RCC 7860 (cell line): ENCODE data around the gene LRRK2.
"Not testable (repeated sequence)": the region's sequence is repeated elsewhere in the genome, so short reads cannot be mapped to it uniquely, and the experiment has no call there.

Source experiments
- DNase-seq: peaks from one replicate; pipeline ENCODE4 v3.0.0-alpha.2; 2015; ENCODE audit warnings: low spot score
- FAIRE-seq: peaks from 2 replicates; lab custom pipeline; 2012; peaks lifted over from hg19 to GRCh38; lab: Jason Lieb, UNC

LRRK2 gene

GRCh38 chr12:40312982-40313576, 88.3 kb downstream of the LRRK2 start:
- DNase-seq (no peak), FAIRE-seq (peak; percentile 30)

DNA sequence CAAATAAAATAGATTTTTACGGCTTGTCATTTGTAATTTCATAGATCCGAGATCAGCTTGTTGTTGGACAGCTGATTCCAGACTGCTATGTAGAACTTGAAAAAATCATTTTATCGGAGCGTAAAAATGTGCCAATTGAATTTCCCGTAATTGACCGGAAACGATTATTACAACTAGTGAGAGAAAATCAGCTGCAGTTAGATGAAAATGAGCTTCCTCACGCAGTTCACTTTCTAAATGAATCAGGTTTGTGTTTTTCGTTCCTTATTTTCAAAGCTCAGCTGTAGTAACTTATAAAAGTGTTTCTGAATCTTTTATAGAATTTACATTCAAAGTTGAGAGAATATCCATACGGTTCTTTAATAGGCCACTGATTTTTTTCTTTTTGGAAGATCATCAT, 89.1 kb downstream of the LRRK2 start:
- FAIRE-seq (no peak), DNase-seq (no peak)

- DNase-seq (no peak), FAIRE-seq (no peak)
Measured at GRCh38 chr12:40314927-40315326, 90.1 kb downstream of the LRRK2 start.

- FAIRE-seq = no peak
- no peak for DNase-seq
Measured at GRCh38 chr12:40315375-40315774, 90.6 kb downstream of the LRRK2 start.

- DNase-seq = no peak
- no peak for FAIRE-seq
Measured at GRCh38 chr12:40324261-40324660, 99.5 kb downstream of the LRRK2 start.

DNA sequence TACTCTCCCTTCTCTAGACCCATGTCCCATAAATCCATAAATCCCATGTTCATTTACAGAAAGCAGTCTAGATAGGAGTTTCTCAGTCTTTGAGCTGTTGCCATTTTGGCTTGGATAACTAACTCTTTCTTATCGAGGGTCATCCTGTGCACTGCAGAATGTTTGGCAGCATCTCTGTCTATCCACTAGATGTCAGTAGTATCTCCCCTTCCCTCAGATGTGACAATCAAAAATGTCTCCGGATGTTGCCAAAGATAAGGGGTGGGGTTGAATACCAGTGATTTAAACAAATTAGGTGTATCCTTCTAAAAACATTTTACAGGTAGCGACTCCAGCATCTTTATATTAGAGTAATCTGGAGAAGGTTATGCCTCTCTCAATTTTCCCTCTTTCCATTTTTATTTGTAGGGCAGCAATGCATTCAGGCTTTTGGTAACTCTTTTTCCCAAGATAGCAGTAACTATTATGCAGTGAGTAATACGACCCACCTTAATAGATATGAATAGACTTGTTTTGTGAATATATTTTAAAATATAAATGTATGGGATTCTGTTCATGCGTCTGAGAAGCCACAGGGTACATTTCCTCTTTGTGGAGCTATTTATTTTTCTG, 100.7 kb downstream of the LRRK2 start:
- FAIRE-seq = peak; percentile 66
- peak; percentile 53 for DNase-seq

DNA sequence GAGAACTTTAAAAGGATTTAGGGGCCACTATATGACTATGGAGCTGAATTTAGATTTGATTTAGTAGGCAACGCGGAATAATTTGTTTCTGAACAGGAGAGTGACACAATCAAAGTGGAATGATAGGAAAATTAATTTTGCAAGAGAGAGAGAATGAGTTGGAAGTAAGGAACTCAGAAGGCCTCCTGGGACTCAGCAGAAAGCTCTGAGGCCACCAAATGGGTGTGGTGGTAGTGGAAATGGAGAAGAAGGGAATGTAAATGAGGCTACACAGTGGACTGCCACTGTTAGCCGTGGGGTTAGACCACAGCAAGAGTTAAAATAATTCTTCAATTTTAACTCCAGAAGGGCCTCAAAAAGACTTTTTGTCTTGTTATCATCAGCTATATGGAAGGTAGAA, 102.7 kb downstream of the LRRK2 start:
- FAIRE-seq = no peak
- no peak for DNase-seq

DNA sequence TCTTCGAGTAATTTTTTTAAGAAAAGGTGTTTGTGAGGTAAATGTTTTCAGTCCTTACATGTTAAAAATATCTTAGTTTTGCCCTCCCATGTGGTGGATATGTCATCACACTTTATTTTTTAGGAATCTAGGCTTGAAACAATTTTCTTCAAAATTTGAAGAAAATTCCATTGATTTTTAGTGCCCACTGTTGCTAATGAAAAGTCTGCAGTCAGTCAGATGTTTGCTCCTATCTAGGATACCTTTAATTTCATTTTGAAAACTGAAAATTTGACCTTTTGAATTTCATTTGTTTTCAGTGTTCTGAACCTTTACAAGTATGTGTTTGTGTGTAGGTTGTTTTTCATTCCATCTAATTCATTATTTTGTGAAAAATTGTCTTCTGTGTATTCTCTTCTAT, 105.4 kb downstream of the LRRK2 start:
- FAIRE-seq = no peak
- no peak for DNase-seq

DNA sequence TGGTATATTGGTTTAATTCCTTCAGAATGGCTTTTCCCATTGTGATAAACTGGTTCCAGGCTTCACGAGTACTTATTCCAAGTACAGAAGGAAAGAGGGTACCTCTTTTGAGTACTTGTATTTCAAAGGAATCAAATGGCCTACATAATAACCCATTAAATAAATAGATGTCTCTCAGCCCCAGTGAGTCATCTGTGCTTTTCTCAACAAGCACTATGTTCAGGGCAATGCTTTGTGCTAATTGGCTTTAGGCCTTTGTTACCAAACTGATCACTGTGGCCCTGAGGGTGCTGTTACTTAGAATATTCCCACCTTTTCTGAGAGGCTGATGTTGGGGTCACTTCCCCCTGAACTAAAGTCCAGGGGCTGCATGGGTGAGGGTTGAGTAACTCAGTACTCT, 107.1 kb downstream of the LRRK2 start:
- FAIRE-seq (no peak), DNase-seq (no peak)

GRCh38 chr12:40335991-40336390, 111.2 kb downstream of the LRRK2 start:
- DNase-seq (no peak), FAIRE-seq (no peak)

GRCh38 chr12:40336573-40337199, 111.9 kb downstream of the LRRK2 start:
- no peak for FAIRE-seq
- peak; percentile 10 for DNase-seq

DNA sequence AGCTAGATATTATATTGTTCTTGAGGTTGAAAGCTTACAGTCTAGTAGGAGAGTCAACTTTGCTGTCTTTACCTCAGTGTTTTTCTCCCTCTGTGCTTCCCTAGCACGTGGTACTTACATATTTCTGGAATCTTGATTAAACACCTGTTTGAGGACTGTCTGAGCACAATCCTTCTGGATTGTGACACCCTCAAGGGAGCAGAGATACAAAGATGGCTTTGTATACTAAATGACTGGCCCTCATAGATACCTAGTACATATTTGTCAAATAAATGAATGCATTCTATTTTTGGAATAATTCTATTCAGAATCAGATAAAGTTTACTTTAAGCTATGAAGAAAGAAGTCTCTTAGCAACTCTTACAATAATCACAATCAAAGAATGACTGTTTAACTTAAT, 113.3 kb downstream of the LRRK2 start:
- FAIRE-seq (no peak), DNase-seq (no peak)

GRCh38 chr12:40338621-40339020, 113.8 kb downstream of the LRRK2 start:
- DNase-seq (no peak), FAIRE-seq (no peak)

GRCh38 chr12:40342010-40342409, 117.2 kb downstream of the LRRK2 start:
- DNase-seq (no peak), FAIRE-seq (no peak)

DNA sequence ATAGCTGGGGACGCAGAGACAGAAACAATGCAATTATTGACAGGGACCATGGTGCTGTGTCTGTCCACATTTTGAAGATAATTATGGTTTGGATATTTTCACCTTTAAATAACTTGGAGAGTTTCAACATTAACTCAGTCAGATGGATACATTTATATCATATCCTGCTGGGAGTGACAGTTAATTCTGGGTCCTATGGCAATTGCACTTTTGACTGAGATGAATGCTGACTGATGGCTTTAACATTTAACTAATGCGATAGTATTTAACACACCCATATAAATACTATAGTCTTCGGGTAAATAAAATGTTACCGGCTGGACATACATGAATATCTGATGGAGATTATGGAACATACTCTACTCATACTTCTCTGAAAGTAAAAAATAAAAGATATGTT, 118.3 kb downstream of the LRRK2 start:
- FAIRE-seq (no peak), DNase-seq (no peak)

DNA sequence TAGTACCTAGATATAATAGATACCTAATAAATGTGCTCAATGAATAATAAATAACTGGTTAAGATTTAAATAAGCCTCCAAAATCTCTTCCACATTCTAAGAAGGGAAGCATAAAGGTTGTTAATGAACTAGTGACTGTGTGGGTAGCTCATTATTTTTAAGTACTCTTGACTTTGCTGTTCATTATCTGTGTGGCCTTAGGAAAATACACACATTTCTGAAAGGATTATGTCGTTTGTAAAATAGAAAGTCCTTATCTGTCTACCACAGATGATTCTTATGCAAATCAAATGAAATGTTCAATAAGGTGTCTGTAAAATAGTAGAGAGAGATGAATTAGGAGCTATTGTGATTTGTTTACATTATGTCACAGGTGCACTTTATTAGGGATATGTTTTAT, 119.5 kb downstream of the LRRK2 start:
- no peak for FAIRE-seq
- no peak for DNase-seq

GRCh38 chr12:40351976-40352375, 127.2 kb downstream of the LRRK2 start:
- no peak for FAIRE-seq

DNA sequence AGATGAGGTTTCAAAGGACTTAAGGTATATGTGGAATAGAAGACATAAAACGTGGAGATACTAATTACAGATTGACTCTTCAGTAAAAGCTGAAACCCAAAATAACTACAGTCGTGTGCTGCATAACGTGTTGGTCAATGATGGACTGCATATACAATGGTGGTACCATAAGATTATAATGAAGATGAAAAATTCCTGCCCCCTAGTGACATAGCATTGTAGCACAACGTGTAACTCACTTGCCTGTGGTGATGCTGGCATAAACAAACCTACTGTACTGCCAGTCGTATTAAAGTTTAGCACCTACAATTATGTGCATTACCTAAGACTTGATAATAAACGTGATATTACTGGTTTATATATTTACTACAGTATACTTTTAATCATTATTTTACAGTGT, 150.3 kb downstream of the LRRK2 start:
- DNase-seq = no peak
- FAIRE-seq = no peak

More at GRCh38 chr12:40351976-40352375, 127.2 kb downstream of the LRRK2 start:
- no peak for DNase-seq

DNA sequence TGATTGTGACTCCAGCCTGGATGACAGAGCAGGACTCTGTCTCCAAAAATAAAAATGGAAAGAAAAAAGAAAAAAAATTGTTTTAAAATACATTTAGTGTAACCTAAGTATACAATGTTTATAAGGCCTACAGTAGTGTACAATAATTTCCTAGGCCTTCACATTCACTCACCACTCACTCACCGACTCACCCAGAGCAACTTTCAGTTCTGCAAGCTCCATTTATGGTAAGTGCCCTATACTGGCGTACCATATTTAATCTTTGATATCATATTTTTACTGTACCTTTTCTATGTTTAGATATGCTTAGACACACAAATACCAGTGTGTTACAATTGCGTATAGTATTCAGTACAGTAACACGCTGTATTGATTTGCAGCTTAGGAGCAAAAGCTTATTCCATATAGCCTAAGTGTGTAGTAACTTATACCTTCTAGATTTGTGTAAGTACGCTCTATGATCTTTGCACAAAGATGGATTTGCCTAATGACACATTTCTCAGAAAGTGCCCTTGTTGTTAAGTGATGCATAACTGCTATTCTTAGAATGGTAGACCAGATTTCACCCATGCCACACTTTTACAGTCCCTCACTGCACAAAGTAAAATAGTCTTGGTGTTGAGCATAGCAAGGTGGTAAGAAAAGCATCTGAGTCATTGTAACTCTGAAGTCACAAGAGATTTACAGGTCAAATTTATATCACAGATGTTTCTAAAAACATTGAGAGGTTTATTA, 151.9 kb downstream of the LRRK2 start:
- FAIRE-seq = no peak
- DNase-seq = no peak

DNA sequence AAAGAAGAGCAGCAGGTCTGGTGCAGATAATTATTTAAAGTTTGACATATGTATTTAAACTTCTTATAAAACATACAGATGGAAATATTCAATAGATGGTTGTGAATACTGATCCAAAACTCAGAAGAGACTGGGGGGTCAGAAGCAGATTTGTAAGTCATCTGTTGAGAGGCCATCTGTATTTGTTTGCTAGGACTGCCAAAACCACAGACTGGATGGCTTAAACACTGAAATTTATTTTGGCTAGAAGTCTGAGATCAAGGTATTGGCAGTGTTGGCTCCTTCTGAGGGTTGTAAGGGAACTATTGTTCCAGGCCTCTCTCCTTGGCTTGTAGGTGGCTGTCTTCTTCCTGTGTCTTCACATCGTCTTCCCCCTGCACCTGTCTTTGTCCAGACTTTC, 153.9 kb downstream of the LRRK2 start:
- FAIRE-seq = no peak

DNA sequence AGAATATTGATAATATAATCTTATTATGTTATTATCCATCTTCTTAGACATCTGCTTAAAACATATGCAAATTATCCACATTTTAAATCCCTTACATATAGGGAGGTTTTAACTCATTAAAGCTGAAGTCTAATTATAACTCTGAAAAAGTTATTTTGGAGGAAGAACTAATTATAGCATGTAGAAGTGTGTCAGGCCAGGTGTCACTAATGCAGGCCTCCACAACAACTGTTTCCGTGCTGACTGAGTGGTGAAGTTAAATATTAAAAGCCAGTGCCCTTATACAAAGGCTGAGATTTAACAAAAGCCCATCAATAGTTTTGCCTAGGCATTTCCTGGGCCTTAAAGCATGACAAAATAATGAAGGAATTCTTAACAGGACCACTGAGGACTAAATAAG, 157.4 kb downstream of the LRRK2 start:
- DNase-seq (no peak), FAIRE-seq (no peak)

More for the DNA sequence above, 153.9 kb downstream of the LRRK2 start:
- no peak for DNase-seq

GRCh38 chr12:40387279-40387678, 162.5 kb downstream of the LRRK2 start:
- DNase-seq, FAIRE-seq: not testable (repeated sequence)
